Neural cell (in vitro differentiated cells): ENCODE data around the gene DRD1.
"Not testable (repeated sequence)": the region's sequence is repeated elsewhere in the genome, so short reads cannot be mapped to it uniquely, and the experiment has no call there.

ENCODE experiments used
- EP300 ChIP-seq: fragments of 450-650 bp; conservative IDR thresholded peaks from 2 replicates; pipeline ENCODE4 v1.6.1; 2014; ENCODE audit warnings: antibody characterized with exemption, mild to moderate bottlenecking, moderate library complexity; ENCODE audit not compliant: poor library complexity, severe bottlenecking
- EZH2 ChIP-seq: fragments of 200-600, 300-800 bp; shearing (Covaris generic), sonication (generic); IDR thresholded peaks from 2 replicates; pipeline ENCODE4 v1.6.1; 2014; ENCODE audit warnings: antibody characterized with exemption, low read length, borderline replicate concordance, mild to moderate bottlenecking; ENCODE audit not compliant: insufficient read depth, poor library complexity, severe bottlenecking
- MXI1 ChIP-seq: fragments of 450-650 bp; conservative IDR thresholded peaks from 2 replicates; pipeline ENCODE4 v1.6.1; 2014; ENCODE audit warnings: antibody characterized with exemption, mild to moderate bottlenecking; ENCODE audit not compliant: poor library complexity, severe bottlenecking
- POLR2AphosphoS5 ChIP-seq: IDR thresholded peaks from 2 replicates; pipeline ENCODE4 v1.6.1; 2012
- RAD21 ChIP-seq: fragments of 450-650 bp; conservative IDR thresholded peaks from 2 replicates; pipeline ENCODE4 v1.6.1; 2014; ENCODE audit warnings: antibody characterized with exemption, mild to moderate bottlenecking, moderate library complexity
- SMC3 ChIP-seq: fragments of 450-650 bp; conservative IDR thresholded peaks from 2 replicates; pipeline ENCODE4 v1.6.1; 2014; ENCODE audit warnings: antibody characterized with exemption, mild to moderate bottlenecking, moderate library complexity; ENCODE audit not compliant: poor library complexity
- TAF1 ChIP-seq: IDR thresholded peaks from 2 replicates; pipeline ENCODE4 v1.6.1; 2012; ENCODE audit warnings: low read depth
- TF ChIP-seq, protein P1 (sequence below): fragments of 450-650 bp; IDR thresholded peaks from 2 replicates; pipeline ENCODE4 v1.5.1; 2014; ENCODE audit warnings: antibody characterized with exemption, mild to moderate bottlenecking, moderate library complexity; ENCODE audit not compliant: poor library complexity, severe bottlenecking
- TF ChIP-seq, protein P2 (sequence below): IDR thresholded peaks from 2 replicates; pipeline ENCODE4 v1.6.1; 2012; ENCODE audit warnings: borderline replicate concordance

DNA sequence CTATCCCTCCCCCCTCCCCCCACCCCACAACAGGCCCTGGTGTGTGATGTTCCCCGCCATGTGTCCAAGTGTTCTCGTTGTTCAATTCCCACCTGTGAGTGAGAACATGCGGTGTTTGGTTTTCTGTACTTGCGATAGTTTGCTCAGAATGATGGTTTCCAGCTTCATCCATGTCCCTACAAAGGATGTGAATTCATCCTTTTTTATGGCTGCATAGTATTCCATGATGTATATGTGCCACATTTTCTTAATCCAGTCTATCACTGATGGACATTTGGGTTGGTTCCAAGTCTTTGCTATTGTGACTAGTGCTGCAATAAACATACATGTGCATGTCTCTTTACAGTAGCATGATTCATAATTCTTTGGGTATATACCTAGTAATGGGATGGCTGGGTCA is 48.6 kb downstream of the DRD1 start:
- TF ChIP-seq MXI1, POLR2AphosphoS5, EZH2, EP300, TAF1, SMC3, RAD21: not testable (repeated sequence)
- TF ChIP-seq, protein P1, sequence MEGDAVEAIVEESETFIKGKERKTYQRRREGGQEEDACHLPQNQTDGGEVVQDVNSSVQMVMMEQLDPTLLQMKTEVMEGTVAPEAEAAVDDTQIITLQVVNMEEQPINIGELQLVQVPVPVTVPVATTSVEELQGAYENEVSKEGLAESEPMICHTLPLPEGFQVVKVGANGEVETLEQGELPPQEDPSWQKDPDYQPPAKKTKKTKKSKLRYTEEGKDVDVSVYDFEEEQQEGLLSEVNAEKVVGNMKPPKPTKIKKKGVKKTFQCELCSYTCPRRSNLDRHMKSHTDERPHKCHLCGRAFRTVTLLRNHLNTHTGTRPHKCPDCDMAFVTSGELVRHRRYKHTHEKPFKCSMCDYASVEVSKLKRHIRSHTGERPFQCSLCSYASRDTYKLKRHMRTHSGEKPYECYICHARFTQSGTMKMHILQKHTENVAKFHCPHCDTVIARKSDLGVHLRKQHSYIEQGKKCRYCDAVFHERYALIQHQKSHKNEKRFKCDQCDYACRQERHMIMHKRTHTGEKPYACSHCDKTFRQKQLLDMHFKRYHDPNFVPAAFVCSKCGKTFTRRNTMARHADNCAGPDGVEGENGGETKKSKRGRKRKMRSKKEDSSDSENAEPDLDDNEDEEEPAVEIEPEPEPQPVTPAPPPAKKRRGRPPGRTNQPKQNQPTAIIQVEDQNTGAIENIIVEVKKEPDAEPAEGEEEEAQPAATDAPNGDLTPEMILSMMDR: not testable (repeated sequence)
- TF ChIP-seq, protein P2, sequence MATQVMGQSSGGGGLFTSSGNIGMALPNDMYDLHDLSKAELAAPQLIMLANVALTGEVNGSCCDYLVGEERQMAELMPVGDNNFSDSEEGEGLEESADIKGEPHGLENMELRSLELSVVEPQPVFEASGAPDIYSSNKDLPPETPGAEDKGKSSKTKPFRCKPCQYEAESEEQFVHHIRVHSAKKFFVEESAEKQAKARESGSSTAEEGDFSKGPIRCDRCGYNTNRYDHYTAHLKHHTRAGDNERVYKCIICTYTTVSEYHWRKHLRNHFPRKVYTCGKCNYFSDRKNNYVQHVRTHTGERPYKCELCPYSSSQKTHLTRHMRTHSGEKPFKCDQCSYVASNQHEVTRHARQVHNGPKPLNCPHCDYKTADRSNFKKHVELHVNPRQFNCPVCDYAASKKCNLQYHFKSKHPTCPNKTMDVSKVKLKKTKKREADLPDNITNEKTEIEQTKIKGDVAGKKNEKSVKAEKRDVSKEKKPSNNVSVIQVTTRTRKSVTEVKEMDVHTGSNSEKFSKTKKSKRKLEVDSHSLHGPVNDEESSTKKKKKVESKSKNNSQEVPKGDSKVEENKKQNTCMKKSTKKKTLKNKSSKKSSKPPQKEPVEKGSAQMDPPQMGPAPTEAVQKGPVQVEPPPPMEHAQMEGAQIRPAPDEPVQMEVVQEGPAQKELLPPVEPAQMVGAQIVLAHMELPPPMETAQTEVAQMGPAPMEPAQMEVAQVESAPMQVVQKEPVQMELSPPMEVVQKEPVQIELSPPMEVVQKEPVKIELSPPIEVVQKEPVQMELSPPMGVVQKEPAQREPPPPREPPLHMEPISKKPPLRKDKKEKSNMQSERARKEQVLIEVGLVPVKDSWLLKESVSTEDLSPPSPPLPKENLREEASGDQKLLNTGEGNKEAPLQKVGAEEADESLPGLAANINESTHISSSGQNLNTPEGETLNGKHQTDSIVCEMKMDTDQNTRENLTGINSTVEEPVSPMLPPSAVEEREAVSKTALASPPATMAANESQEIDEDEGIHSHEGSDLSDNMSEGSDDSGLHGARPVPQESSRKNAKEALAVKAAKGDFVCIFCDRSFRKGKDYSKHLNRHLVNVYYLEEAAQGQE: not testable (repeated sequence)
